Dedifferentiated amniotic fluid mesenchymal stem cell (primary cell): Measurements from ENCODE around the gene SPATA46.
"Not testable (repeated sequence)": the region's sequence is repeated elsewhere in the genome, so short reads cannot be mapped to it uniquely, and the experiment has no call there.

Experiments used
- DNase-seq: peaks from one replicate; pipeline ENCODE4 v3.0.0-alpha.2; 2016; ENCODE audit errors: extremely low spot score

Gene SPATA46

GRCh38 chr1:162376691-162377090, at the start of gene SPATA46:
Gene SPATA46, minus strand, starts transcription at chr1:162376854. Its CDS starts 64 bp downstream, at chr1:162376790.
- no peak for DNase-seq

- DNase-seq: no peak
Measured at GRCh38 chr1:162422662-162423375, 46.2 kb upstream of the SPATA46 start.

GRCh38 chr1:162421258-162422164, 44.9 kb upstream of the SPATA46 start:
- DNase-seq: no peak

GRCh38 chr1:162420120-162420519, 43.5 kb upstream of the SPATA46 start:
- no peak for DNase-seq

GRCh38 chr1:162419450-162419931, 42.8 kb upstream of the SPATA46 start:
- not testable (repeated sequence) for DNase-seq

GRCh38 chr1:162418584-162418983, 41.9 kb upstream of the SPATA46 start:
- not testable (repeated sequence) for DNase-seq

- DNase-seq: no peak
Measured at GRCh38 chr1:162417650-162418049, 41.0 kb upstream of the SPATA46 start.

- no peak for DNase-seq
Measured at GRCh38 chr1:162416909-162417308, 40.3 kb upstream of the SPATA46 start.

GRCh38 chr1:162416215-162416614, 39.6 kb upstream of the SPATA46 start:
- no peak for DNase-seq

- no peak for DNase-seq
Measured at GRCh38 chr1:162412002-162412401, 35.3 kb upstream of the SPATA46 start, which contains the start of gene SH2D1B. Gene SH2D1B, minus strand, starts transcription at chr1:162412136. Its CDS starts 120 bp downstream, at chr1:162412016.

GRCh38 chr1:162407539-162407938, 30.9 kb upstream of the SPATA46 start:
- DNase-seq: no peak

- DNase-seq: no peak
Measured at GRCh38 chr1:162406811-162407210, 30.2 kb upstream of the SPATA46 start.

GRCh38 chr1:162405800-162406199, 29.1 kb upstream of the SPATA46 start:
- DNase-seq: no peak

GRCh38 chr1:162404550-162405160, 28.0 kb upstream of the SPATA46 start:
- DNase-seq: peak; percentile 34

- DNase-seq: no peak
Measured at GRCh38 chr1:162400790-162401355, 24.2 kb upstream of the SPATA46 start.

GRCh38 chr1:162398999-162399580, 22.4 kb upstream of the SPATA46 start:
- DNase-seq: no peak

GRCh38 chr1:162397943-162398560, 21.4 kb upstream of the SPATA46 start:
- DNase-seq: no peak

GRCh38 chr1:162397039-162397448, 20.4 kb upstream of the SPATA46 start:
- DNase-seq: no peak

GRCh38 chr1:162396201-162396906, 19.7 kb upstream of the SPATA46 start:
- DNase-seq: no peak
